Measurements from ENCODE around the gene BZW2.

The BZW2 gene

DNA sequence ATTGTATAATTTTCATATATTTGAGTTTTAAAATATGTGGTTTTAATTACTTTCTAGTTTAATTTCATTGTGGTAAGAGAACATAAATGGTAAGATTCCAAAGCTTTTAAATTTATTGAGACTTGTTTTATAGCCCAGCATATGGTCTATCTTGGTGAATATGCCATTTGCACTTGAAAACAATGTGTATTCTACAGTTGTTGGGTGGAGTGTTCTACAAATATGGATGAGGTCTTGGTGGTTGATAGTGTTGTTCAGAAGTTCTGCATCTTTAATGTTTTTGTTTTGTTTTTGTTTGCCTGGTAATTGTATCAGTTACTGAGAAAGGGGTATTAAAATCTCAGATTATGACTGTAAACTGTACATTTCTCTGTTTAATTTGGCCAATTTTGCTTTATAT is 69.9 kb downstream of the BZW2 start:
- Histone ChIP-seq H3K4me3 (ENCODE audit: insufficient read depth in 1 of 2, low read depth in 1 of 2, low read length in 2 of 2) (no peak overlapping the region), H3K14ac (ENCODE audit: low read length in 2 of 2) (no peak overlapping the region), H3K4ac (ENCODE audit: low read depth in 1 of 2, low read length in 2 of 2) (no peak overlapping the region), H3K27me3 (ENCODE audit: control insufficient read depth in 1 of 2, insufficient read depth in 1 of 2, low read length in 2 of 2) (no peaks in the 10 kb centered on the region), H3K9me3 (ENCODE audit: control insufficient read depth, low read length) (no peaks in the 10 kb centered on the region), H2AFZ (ENCODE audit: low read depth, low read length) (no peak overlapping the region), H4K91ac (ENCODE audit: low read length) (no peak overlapping the region), H2BK120ac (ENCODE audit: low read depth, low read length) (no peak overlapping the region), H3K36me3 (ENCODE audit: control insufficient read depth in 1 of 2, insufficient read depth in 2 of 2, low read depth in 1 of 2, low read length in 2 of 2) (no peaks in the 10 kb centered on the region), H3K23ac (ENCODE audit: low read length in 2 of 2) (no peak overlapping the region), H3K18ac (ENCODE audit: low read depth in 1 of 2, low read length in 2 of 2) (no peak overlapping the region), H2BK12ac (ENCODE audit: low read length in 2 of 2) (no peak overlapping the region), H3K9ac (ENCODE audit: low read length) (no peak overlapping the region), H2BK15ac (ENCODE audit: low read depth, poor library complexity, severe bottlenecking) (no peak overlapping the region), H3K4me1 (ENCODE audit: control insufficient read depth, insufficient read depth, low read depth, low read length) (peaks cover 2% of the 10 kb centered on the region), H3K4me2 (ENCODE audit: low read length, poor library complexity, severe bottlenecking) (no peak overlapping the region), H4K8ac (ENCODE audit: low read length) (no peak overlapping the region), H2BK5ac (ENCODE audit: low read depth, low read length, poor library complexity, severe bottlenecking) (no peak overlapping the region), H3K27ac (ENCODE audit: low read length, poor library complexity, severe bottlenecking) (no peak overlapping the region), H3K79me1 (replicated peaks; ENCODE audit: low read length, poor library complexity, severe bottlenecking) (no peaks in the 10 kb centered on the region), H2AK5ac (ENCODE audit: low read length, severe bottlenecking) (no peak overlapping the region)
- DNase-seq = no peak

DNA sequence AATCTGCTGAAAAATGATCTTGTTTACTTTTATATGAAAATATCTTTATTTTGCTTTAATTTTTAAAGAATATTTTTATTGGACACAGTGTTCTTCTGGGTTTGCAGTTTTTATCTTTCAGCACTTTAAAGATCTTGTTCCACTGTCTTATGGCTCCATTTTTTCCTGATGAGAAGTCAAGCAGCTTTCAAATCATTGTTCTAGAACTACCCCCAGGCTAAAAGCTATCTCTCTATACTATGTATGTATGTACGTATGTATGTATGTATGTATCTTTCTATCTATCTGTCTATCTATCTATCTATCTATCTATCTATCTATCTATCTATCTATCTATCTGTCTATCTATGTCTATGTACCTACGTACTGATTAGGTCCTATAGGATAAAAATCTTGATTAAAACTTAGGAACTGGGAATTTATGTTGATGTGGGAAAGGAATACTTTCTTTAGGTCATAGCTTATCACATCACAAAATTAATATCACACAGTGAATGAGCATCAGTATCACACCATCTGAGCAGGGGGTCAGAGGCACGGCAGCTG is 72.2 kb downstream of the BZW2 start:
- no peak overlapping the region for H2BK15ac ChIP-seq (ENCODE audit: low read depth, poor library complexity, severe bottlenecking)
- H3K27me3 ChIP-seq (ENCODE audit: control insufficient read depth in 1 of 2, insufficient read depth in 1 of 2, low read length in 2 of 2) = no peaks in the 10 kb centered on the region
- H2BK120ac ChIP-seq (ENCODE audit: low read depth, low read length) = no peak overlapping the region
- H2BK5ac ChIP-seq (ENCODE audit: low read depth, low read length, poor library complexity, severe bottlenecking) = no peak overlapping the region
- no peaks in the 10 kb centered on the region for H3K9me3 ChIP-seq (ENCODE audit: control insufficient read depth, low read length)
- H3K4me3 ChIP-seq (ENCODE audit: insufficient read depth in 1 of 2, low read depth in 1 of 2, low read length in 2 of 2) = no peak overlapping the region
- 100% methylated on average over 1 of the region's 3 CpGs for WGBS
- no peaks in the 10 kb centered on the region for H3K36me3 ChIP-seq (ENCODE audit: control insufficient read depth in 1 of 2, insufficient read depth in 2 of 2, low read depth in 1 of 2, low read length in 2 of 2)
- no peak overlapping the region for H3K27ac ChIP-seq (ENCODE audit: low read length, poor library complexity, severe bottlenecking)
- no peak overlapping the region for H3K4me2 ChIP-seq (ENCODE audit: low read length, poor library complexity, severe bottlenecking)
- no peak overlapping the region for H4K91ac ChIP-seq (ENCODE audit: low read length)
- no peak overlapping the region for H2AFZ ChIP-seq (ENCODE audit: low read depth, low read length)
- no peak overlapping the region for H2AK5ac ChIP-seq (ENCODE audit: low read length, severe bottlenecking)
- H3K79me1 ChIP-seq (replicated peaks; ENCODE audit: low read length, poor library complexity, severe bottlenecking) = no peaks in the 10 kb centered on the region
- DNase-seq = no peak
- no peak overlapping the region for H3K4ac ChIP-seq (ENCODE audit: low read depth in 1 of 2, low read length in 2 of 2)
- no peak overlapping the region for H4K8ac ChIP-seq (ENCODE audit: low read length)
- H3K23ac ChIP-seq (ENCODE audit: low read length in 2 of 2) = no peak overlapping the region
- H3K14ac ChIP-seq (ENCODE audit: low read length in 2 of 2) = no peak overlapping the region
- H3K9ac ChIP-seq (ENCODE audit: low read length) = no peak overlapping the region
- peaks cover 2% of the 10 kb centered on the region for H3K4me1 ChIP-seq (ENCODE audit: control insufficient read depth, insufficient read depth, low read depth, low read length)
- no peak overlapping the region for H3K18ac ChIP-seq (ENCODE audit: low read depth in 1 of 2, low read length in 2 of 2)
- H2BK12ac ChIP-seq (ENCODE audit: low read length in 2 of 2) = no peak overlapping the region

DNA sequence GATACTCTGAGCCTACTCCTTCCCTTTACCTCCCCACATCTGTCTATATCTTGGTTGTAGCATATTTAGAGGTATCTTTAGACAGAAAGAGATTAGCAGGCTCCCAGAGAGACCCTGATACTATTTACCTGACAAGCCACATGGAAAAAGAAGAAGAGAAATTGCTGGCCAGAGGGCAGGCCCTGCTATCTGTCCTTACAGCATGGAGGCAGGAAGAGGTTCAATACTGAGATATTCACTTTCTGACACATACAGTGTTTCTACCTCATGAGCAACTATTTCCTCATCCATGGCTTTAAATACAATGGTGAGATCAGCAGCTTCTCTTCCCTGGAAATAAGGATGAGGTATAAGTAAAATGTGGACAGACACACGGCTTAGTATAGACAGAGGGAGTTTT is 73.7 kb downstream of the BZW2 start:
- Histone ChIP-seq H2AK5ac (ENCODE audit: low read length, severe bottlenecking) (no peak overlapping the region), H3K9me3 (ENCODE audit: control insufficient read depth, low read length) (no peaks in the 10 kb centered on the region), H2AFZ (ENCODE audit: low read depth, low read length) (no peak overlapping the region), H2BK15ac (ENCODE audit: low read depth, poor library complexity, severe bottlenecking) (no peak overlapping the region), H3K27ac (ENCODE audit: low read length, poor library complexity, severe bottlenecking) (no peak overlapping the region), H3K79me1 (replicated peaks; ENCODE audit: low read length, poor library complexity, severe bottlenecking) (no peaks in the 10 kb centered on the region), H3K4me1 (ENCODE audit: control insufficient read depth, insufficient read depth, low read depth, low read length) (no peaks in the 10 kb centered on the region), H3K36me3 (ENCODE audit: control insufficient read depth in 1 of 2, insufficient read depth in 2 of 2, low read depth in 1 of 2, low read length in 2 of 2) (no peaks in the 10 kb centered on the region), H3K9ac (ENCODE audit: low read length) (no peak overlapping the region), H3K14ac (ENCODE audit: low read length in 2 of 2) (no peak overlapping the region), H3K4ac (ENCODE audit: low read depth in 1 of 2, low read length in 2 of 2) (no peak overlapping the region), H3K18ac (ENCODE audit: low read depth in 1 of 2, low read length in 2 of 2) (no peak overlapping the region), H4K91ac (ENCODE audit: low read length) (no peak overlapping the region), H2BK120ac (ENCODE audit: low read depth, low read length) (no peak overlapping the region), H3K4me3 (ENCODE audit: insufficient read depth in 1 of 2, low read depth in 1 of 2, low read length in 2 of 2) (no peak overlapping the region), H3K4me2 (ENCODE audit: low read length, poor library complexity, severe bottlenecking) (no peak overlapping the region), H4K8ac (ENCODE audit: low read length) (no peak overlapping the region), H3K23ac (ENCODE audit: low read length in 2 of 2) (no peak overlapping the region), H2BK5ac (ENCODE audit: low read depth, low read length, poor library complexity, severe bottlenecking) (no peak overlapping the region), H3K27me3 (ENCODE audit: control insufficient read depth in 1 of 2, insufficient read depth in 1 of 2, low read length in 2 of 2) (no peaks in the 10 kb centered on the region), H2BK12ac (ENCODE audit: low read length in 2 of 2) (no peak overlapping the region)
- 100% methylated on average over 1 of the region's 1 CpG for WGBS
- peak; percentile 24 for DNase-seq

DNA sequence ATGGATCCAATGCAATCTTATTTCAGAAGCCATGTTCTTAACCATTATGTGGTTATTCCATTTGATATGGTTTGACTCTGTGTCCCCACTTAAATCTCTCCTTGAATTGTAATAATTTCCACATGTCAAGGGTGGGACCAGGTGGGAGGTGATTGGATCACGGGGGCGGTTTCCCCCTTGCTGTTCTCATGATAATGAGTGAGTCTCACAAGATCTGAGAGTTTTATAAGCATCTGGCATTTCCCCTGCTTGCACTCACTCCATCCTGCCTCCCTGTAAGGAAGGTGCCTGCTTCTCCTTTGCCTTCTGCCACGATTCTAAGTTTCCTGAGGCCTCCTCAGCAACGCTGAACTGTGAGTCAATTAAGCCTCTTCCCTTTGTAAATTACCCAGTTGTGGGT is 75.6 kb downstream of the BZW2 start:
- no peak overlapping the region for H2AK5ac ChIP-seq (ENCODE audit: low read length, severe bottlenecking)
- no peak overlapping the region for H2BK5ac ChIP-seq (ENCODE audit: low read depth, low read length, poor library complexity, severe bottlenecking)
- no peaks in the 10 kb centered on the region for H3K36me3 ChIP-seq (ENCODE audit: control insufficient read depth in 1 of 2, insufficient read depth in 2 of 2, low read depth in 1 of 2, low read length in 2 of 2)
- H3K9ac ChIP-seq (ENCODE audit: low read length) = no peak overlapping the region
- no peaks in the 10 kb centered on the region for H3K27me3 ChIP-seq (ENCODE audit: control insufficient read depth in 1 of 2, insufficient read depth in 1 of 2, low read length in 2 of 2)
- no peak overlapping the region for H3K14ac ChIP-seq (ENCODE audit: low read length in 2 of 2)
- no peaks in the 10 kb centered on the region for H3K79me1 ChIP-seq (replicated peaks; ENCODE audit: low read length, poor library complexity, severe bottlenecking)
- H3K4me3 ChIP-seq (ENCODE audit: insufficient read depth in 1 of 2, low read depth in 1 of 2, low read length in 2 of 2) = no peak overlapping the region
- H3K27ac ChIP-seq (ENCODE audit: low read length, poor library complexity, severe bottlenecking) = no peak overlapping the region
- DNase-seq = no peak
- no peak overlapping the region for H2AFZ ChIP-seq (ENCODE audit: low read depth, low read length)
- H2BK12ac ChIP-seq (ENCODE audit: low read length in 2 of 2) = no peak overlapping the region
- H3K23ac ChIP-seq (ENCODE audit: low read length in 2 of 2) = no peak overlapping the region
- no peak overlapping the region for H4K8ac ChIP-seq (ENCODE audit: low read length)
- WGBS = 83% methylated on average over 2 of the region's 4 CpGs
- no peak overlapping the region for H2BK120ac ChIP-seq (ENCODE audit: low read depth, low read length)
- H3K9me3 ChIP-seq (ENCODE audit: control insufficient read depth, low read length) = no peaks in the 10 kb centered on the region
- no peak overlapping the region for H4K91ac ChIP-seq (ENCODE audit: low read length)
- H3K4me1 ChIP-seq (ENCODE audit: control insufficient read depth, insufficient read depth, low read depth, low read length) = no peaks in the 10 kb centered on the region
- H2BK15ac ChIP-seq (ENCODE audit: low read depth, poor library complexity, severe bottlenecking) = no peak overlapping the region
- H3K18ac ChIP-seq (ENCODE audit: low read depth in 1 of 2, low read length in 2 of 2) = no peak overlapping the region
- H3K4me2 ChIP-seq (ENCODE audit: low read length, poor library complexity, severe bottlenecking) = no peak overlapping the region
- H3K4ac ChIP-seq (ENCODE audit: low read depth in 1 of 2, low read length in 2 of 2) = no peak overlapping the region

Data from mesenchymal stem cell (in vitro differentiated cells and primary cell).